Kidney epithelial cell (primary cell): ENCODE data around the gene PCBP1. TPM values are rescaled to one million over a fixed set of nuclear protein-coding genes. Genes with fewer than 3 reads are reported as not detected.

ENCODE experiments used
- DNase-seq: peaks from one replicate; pipeline ENCODE4 v3.0.0-alpha.2; 2010; ENCODE audit warnings: low read depth
- H3K27me3 ChIP-seq: 2 replicates; pipeline ENCODE4 v1.6.0; 2011; ENCODE audit warnings: low read length; ENCODE audit not compliant: control insufficient read depth, insufficient read depth
- H3K36me3 ChIP-seq: 2 replicates; pipeline ENCODE4 v1.5.1; 2011; ENCODE audit warnings: low read length; ENCODE audit not compliant: control insufficient read depth, insufficient read depth
- H3K4me3 ChIP-seq: 2 replicates; pipeline ENCODE4 v1.5.1; 2011; ENCODE audit warnings: low read depth, mild to moderate bottlenecking, control low read depth, low read length
- CTCF ChIP-seq: IDR thresholded peaks from 2 replicates; pipeline ENCODE4 v1.5.1; 2011; ENCODE audit warnings: mild to moderate bottlenecking, moderate library complexity, low read length, control low read depth, inconsistent platforms; ENCODE audit not compliant: insufficient read depth, poor library complexity, severe bottlenecking
- total RNA-seq: library from RNA; depleted of rRNA; stranded (reverse); fragments of >200 nt; gene quantifications from 2 replicates; pipeline ENCODE4 v1.2.3, GENCODE V29; 2015

PCBP1 gene
- total RNA-seq: 144 and 150 TPM in 2 replicates

DNA sequence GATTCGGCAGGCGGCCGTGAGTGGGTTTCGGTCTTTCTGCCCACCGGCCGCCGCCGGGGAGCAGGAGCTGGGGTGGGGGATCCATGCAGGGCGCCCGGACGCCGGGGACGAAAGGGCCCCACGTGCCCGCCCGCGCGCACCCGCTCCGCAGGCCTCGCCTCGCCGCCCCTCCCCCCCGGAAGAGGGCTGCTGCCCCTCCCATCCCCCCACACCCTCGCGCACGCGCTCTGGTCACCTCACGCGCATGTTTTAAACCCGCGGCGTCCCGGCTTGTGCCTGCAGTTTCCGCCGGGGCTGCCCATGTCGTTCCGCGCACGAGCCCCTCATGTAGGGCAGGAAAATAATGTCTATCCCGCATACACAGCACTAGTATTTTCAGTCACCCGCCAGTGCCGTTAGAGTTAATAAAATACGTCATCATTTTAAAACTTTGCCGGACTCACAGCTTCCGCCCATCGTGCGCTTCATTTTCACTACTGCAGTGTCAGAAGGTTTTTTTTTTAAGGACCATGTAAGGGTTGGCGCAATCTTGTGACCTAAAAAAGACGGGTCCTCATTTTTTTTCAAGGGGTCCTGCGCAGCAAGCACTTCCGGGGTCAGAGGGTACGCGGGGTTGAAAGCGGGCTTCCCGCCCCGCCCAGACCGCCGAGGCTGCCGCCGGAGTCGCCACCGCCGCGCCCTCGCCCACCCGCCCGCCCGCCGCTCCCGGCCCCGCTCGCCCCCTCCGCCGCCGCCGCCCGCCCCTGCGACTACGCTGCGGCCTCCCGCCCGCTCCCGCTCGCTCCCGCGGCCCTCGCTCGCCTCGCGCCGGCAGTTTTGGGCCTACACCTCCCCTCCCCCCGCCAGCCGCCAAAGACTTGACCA lies at the start of gene PCBP1:
Gene PCBP1 (plus strand): TSS at position 640 of the 864 bp plus-strand sequence. CDS start 267 bp downstream, outside the sequence.
- Histone ChIP-seq H3K27me3 (no peaks in the 10 kb centered on the region), H3K36me3 (no peaks in the 10 kb centered on the region), H3K4me3 (peak within 1 kb of the TSS; percentile 94)
- TF ChIP-seq CTCF: no peak
- peak; percentile 64 for DNase-seq

DNA sequence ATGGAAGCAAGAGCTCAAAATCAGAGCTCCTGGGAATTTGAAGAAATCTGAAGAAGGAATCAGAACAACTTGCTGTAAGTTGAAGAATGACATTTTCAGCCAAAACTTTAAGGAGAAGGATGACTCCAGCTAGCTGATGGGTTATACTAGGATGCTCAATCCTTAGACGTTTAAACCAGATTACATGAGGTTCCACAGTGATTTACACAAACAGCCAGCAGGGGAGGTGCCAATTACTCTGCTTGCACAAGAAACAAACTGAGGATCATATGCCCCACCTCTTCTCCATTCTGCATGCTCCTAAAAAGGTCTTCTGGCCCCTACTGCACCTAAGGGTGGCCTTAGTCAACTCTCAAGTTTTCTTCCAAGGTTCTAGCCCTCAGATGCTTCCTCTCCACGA lies 47.9 kb upstream of the PCBP1 start:
- Histone ChIP-seq H3K27me3 (no peaks in the 10 kb centered on the region), H3K4me3 (no peak overlapping the region), H3K36me3 (no peaks in the 10 kb centered on the region)
- no peak for TF ChIP-seq CTCF
- DNase-seq: no peak

- Histone ChIP-seq H3K36me3 (no peaks in the 10 kb centered on the region), H3K4me3 (no peak overlapping the region), H3K27me3 (no peaks in the 10 kb centered on the region)
- no peak for TF ChIP-seq CTCF
- DNase-seq: no peak
Observed at GRCh38 chr2:70041663-70042062, 45.6 kb upstream of the PCBP1 start.

GRCh38 chr2:70042246-70042645 lies 45.0 kb upstream of the PCBP1 start:
- H3K4me3 ChIP-seq: no peak overlapping the region
- no peak for DNase-seq
- H3K36me3 ChIP-seq: no peaks in the 10 kb centered on the region
- TF ChIP-seq CTCF: no peak
- H3K27me3 ChIP-seq: no peaks in the 10 kb centered on the region

- no peak for DNase-seq
- Histone ChIP-seq H3K4me3 (no peak overlapping the region), H3K36me3 (no peaks in the 10 kb centered on the region), H3K27me3 (no peaks in the 10 kb centered on the region)
- no peak for TF ChIP-seq CTCF
Observed at GRCh38 chr2:70043252-70043875, 43.9 kb upstream of the PCBP1 start.
